RWPE2 (cell line): Measurements from ENCODE around the gene NPFFR2.
"Not testable (repeated sequence)": the region's sequence is repeated elsewhere in the genome, so short reads cannot be mapped to it uniquely, and the experiment has no call there.

Experiments
- ATAC-seq: fragments of 200-7000 bp; cut with Tn5 transposase; 3 replicates; pipeline ENCODE4 v1.9.1; 2021; ENCODE audit warnings: low read depth
- DNase-seq: peaks from one replicate; pipeline ENCODE4 v3.0.0-alpha.2; 2020; ENCODE audit warnings: low spot score
- H3K27ac ChIP-seq: fragments of 450-650 bp; 2 replicates; pipeline ENCODE4 v1.5.1; 2017; ENCODE audit warnings: mild to moderate bottlenecking; ENCODE audit not compliant: poor library complexity, severe bottlenecking
- H3K27me3 ChIP-seq: fragments of 250-450 bp; sonication (Bioruptor Pico); 2 replicates; pipeline ENCODE4 v1.5.1; 2021; ENCODE audit warnings: mild to moderate bottlenecking, moderate library complexity; ENCODE audit not compliant: insufficient read depth, poor library complexity, severe bottlenecking
- H3K36me3 ChIP-seq: fragments of 250-450 bp; sonication (Bioruptor Pico); 2 replicates; pipeline ENCODE4 v1.5.1; 2020; ENCODE audit warnings: low read depth, mild to moderate bottlenecking, moderate library complexity
- H3K4me1 ChIP-seq: fragments of 250-450 bp; sonication (Bioruptor Pico); 2 replicates; pipeline ENCODE4 v1.5.1; 2021; ENCODE audit warnings: mild to moderate bottlenecking, moderate library complexity; ENCODE audit not compliant: insufficient read depth, poor library complexity, severe bottlenecking
- H3K4me3 ChIP-seq: fragments of 250-450 bp; sonication (Bioruptor Pico); 2 replicates; pipeline ENCODE4 v1.5.1; 2021; ENCODE audit warnings: mild to moderate bottlenecking, moderate library complexity; ENCODE audit not compliant: severe bottlenecking
- H3K9me3 ChIP-seq: fragments of 250-450 bp; sonication (Bioruptor Pico); 2 replicates; pipeline ENCODE4 v1.5.1; 2021; ENCODE audit warnings: mild to moderate bottlenecking, moderate library complexity; ENCODE audit not compliant: severe bottlenecking
- CTCF ChIP-seq: fragments of 450-650 bp; IDR thresholded peaks from one replicate; pipeline ENCODE4 v1.5.1; 2017; ENCODE audit warnings: mild to moderate bottlenecking, moderate library complexity; ENCODE audit not compliant: poor library complexity, severe bottlenecking

NPFFR2 gene

GRCh38 chr4:72144241-72144640 is 112.4 kb downstream of the NPFFR2 start:
- Histone ChIP-seq H3K36me3 (no peaks in the 10 kb centered on the region), H3K4me1 (no peaks in the 10 kb centered on the region), H3K4me3 (no peak overlapping the region), H3K27me3 (no peaks in the 10 kb centered on the region), H3K27ac (no peak overlapping the region), H3K9me3 (no peaks in the 10 kb centered on the region)
- no peak for TF ChIP-seq CTCF
- ATAC-seq (no peak), DNase-seq (no peak)

DNA sequence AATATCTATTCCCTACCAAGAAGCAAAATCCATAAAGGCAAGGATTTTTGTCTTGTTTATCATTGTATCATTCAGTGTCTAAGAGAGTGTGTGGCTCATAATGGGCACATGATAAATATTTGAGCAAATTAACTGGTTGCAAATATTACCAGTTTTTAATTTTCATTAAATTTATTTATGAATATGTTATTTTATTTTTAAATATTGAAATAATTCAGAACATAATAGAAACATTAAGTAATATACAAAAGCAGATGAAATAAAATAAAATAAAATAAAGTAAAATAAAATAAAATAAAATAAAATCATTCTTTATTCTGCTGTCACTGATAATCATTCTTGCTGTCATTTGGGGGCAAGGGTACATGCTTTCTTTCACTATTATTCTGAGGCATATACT is 120.9 kb downstream of the NPFFR2 start:
- ATAC-seq = no peak
- no peak overlapping the region for H3K4me3 ChIP-seq
- no peak for TF ChIP-seq CTCF
- DNase-seq = no peak
- H3K4me1 ChIP-seq = no peaks in the 10 kb centered on the region
- H3K36me3 ChIP-seq = no peaks in the 10 kb centered on the region
- no peaks in the 10 kb centered on the region for H3K9me3 ChIP-seq
- no peak overlapping the region for H3K27ac ChIP-seq
- H3K27me3 ChIP-seq = no peaks in the 10 kb centered on the region

DNA sequence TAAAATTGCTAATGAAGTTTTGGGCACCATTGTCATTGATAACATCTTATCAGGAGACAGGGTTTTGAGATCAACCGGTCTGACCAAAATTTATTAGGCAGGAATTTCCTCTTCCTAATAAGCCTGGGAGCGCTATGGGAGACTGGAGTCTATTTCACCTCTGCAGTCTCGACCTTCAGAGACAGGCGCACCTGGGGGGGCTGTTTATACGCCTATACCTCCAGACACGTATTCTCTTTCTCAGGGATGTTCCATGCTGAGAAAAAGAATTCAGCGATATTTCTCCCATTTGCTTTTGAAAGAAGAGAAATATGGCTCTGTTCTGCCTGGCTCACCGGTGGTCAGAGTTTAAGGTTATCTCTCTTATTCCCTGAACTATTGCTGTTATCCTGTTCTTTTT is 121.8 kb downstream of the NPFFR2 start:
- H3K36me3 ChIP-seq, DNase-seq, H3K9me3 ChIP-seq, H3K4me1 ChIP-seq, H3K4me3 ChIP-seq, H3K27ac ChIP-seq, ATAC-seq, H3K27me3 ChIP-seq: not testable (repeated sequence)

DNA sequence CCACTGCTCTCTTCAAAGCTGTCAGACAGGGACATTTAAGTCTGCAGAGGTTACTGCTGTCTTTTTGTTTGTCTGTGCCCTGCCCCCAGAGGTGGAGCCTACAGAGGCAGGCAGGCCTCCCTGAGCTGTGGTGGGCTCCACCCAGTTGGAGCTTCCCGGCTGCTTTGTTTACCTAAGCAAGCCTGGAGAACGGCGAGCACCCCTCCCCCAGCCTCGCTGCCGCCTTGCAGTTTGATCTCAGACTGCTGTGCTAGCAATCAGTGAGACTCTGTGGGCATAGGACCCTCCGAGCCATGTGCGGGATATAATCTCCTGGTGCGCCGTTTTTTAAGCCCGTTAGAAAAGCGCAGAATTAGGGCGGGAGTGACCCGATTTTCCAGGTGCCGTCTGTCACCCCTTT is 137.5 kb downstream of the NPFFR2 start:
- H3K4me3 ChIP-seq, H3K4me1 ChIP-seq, DNase-seq, H3K9me3 ChIP-seq, H3K27me3 ChIP-seq, ATAC-seq, H3K27ac ChIP-seq, H3K36me3 ChIP-seq: not testable (repeated sequence)

DNA sequence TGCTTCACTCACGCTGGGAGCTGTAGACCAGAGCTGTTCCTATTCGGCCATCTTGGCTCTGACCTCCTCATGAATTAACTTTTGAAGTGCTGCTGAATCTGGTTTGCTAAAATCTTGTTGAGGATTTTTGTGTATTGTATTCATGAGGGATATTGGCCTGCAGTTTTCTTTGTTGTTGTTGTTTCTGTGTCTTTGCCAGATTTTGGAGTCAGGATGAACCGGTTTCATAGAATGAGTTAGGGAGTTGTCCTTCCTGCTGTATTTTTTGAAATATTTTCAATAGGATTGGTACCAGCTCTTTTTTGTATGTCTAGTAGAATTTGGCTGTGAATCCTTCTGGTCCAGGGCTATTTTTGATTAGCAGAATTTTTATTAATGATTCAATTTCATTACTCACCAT is 138.1 kb downstream of the NPFFR2 start:
- no peaks in the 10 kb centered on the region for H3K27me3 ChIP-seq
- DNase-seq = no peak
- H3K4me3 ChIP-seq = no peak overlapping the region
- no peaks in the 10 kb centered on the region for H3K36me3 ChIP-seq
- no peak for TF ChIP-seq CTCF
- H3K27ac ChIP-seq = no peak overlapping the region
- no peaks in the 10 kb centered on the region for H3K4me1 ChIP-seq
- no peak for ATAC-seq
- no peaks in the 10 kb centered on the region for H3K9me3 ChIP-seq

DNA sequence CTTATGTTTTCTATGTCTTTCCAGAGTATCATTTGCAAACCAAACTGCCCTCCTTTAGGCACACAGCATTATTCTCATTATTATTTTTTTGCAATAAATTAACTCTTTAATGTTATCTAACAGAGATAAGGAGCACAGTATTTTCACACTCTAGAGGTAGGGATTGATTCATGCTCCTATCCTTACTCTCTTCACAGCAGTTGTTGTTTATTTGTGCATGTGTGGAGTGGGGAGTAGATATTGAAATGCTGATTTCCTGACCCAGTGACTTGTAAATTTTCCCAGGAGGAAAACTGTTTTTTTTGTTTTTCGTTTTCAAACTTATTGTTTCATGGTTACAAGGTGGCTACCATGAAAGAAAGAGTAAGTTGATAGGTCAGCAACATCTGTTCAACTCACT is 140.0 kb downstream of the NPFFR2 start:
- TF ChIP-seq CTCF = no peak
- no peaks in the 10 kb centered on the region for H3K36me3 ChIP-seq
- ATAC-seq (no peak), DNase-seq (no peak)
- no peaks in the 10 kb centered on the region for H3K27me3 ChIP-seq
- no peaks in the 10 kb centered on the region for H3K4me1 ChIP-seq
- no peak overlapping the region for H3K27ac ChIP-seq
- no peak overlapping the region for H3K4me3 ChIP-seq
- H3K9me3 ChIP-seq = no peaks in the 10 kb centered on the region
